Measurements from ENCODE around the gene CHTOP.

CHTOP gene

GRCh38 chr1:153687346-153688125 lies 53.7 kb downstream of the CHTOP start:
- DNase-seq (ENCODE audit: low read depth) = no peak

- DNase-seq (ENCODE audit: low read depth) = no peak
Observed at GRCh38 chr1:153688276-153688675, 54.4 kb downstream of the CHTOP start.

GRCh38 chr1:153688736-153689328 lies 55.0 kb downstream of the CHTOP start:
- DNase-seq (ENCODE audit: low read depth) = no peak

DNA sequence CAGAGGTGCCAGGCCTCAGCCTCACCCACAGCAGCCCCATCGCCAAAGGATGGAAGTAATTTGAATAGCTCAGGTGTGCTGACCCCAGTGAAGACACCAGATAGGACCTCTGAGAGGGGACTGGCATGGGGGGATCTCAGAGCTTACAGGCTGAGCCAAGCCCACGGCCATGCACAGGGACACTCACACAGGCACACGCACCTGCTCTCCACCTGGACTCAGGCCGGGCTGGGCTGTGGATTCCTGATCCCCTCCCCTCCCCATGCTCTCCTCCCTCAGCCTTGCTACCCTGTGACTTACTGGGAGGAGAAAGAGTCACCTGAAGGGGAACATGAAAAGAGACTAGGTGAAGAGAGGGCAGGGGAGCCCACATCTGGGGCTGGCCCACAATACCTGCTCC lies 59.6 kb downstream of the CHTOP start:
- DNase-seq (ENCODE audit: low read depth) = no peak

Measured in GM04504 (cell line).